Stimulated activated CD8-positive, alpha-beta memory T cell treated with anti-CD3 and anti-CD28 coated beads, Interleukin-4, amount 100 ng/mL, for 48 hours (primary cell): Measurements from ENCODE around the gene SFMBT2.

Experiments
- DNase-seq: peaks from one replicate; pipeline ENCODE4 v3.0.0-alpha.2; 2020

Gene SFMBT2

DNA sequence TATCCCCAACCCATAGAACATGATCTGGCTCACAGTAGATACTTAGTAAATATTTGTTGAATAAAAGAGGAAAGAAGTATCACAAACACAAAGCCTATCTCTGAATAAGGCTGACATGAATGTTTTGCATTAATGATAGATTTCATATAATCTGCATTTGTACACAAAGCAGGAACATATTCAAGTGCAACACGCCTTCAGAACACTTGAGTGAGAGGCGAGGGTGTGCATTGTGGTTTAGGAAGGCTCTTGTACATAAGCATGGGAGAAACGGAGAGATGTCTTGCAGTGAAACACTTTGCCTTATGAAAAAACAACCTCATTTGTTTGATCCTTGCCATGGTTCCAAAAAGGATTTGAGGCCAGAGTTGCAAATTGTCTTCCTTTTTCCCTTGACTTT is 14.1 kb upstream of the SFMBT2 start:
- DNase-seq, result no peak

DNA sequence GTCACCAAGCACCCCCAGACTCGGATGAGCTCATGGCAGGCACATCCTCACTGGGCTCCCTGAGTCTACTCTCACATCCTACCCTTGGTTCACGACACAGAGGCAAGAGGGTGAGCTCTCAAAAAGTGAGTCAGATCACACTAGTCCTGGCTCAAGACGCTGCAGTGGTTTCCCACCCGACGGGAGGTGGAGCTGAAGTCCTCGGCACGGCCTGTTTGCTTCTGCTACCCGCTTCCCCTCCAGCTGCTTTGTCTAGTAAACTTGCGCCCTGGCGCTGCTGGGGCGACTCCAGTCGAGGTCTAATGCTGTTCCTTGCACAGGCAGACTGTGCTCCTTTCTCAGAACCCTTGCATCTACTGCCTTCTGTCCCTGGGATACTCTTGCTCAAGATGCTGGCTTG is 13.5 kb upstream of the SFMBT2 start:
- DNase-seq, result peak; percentile 29

DNA sequence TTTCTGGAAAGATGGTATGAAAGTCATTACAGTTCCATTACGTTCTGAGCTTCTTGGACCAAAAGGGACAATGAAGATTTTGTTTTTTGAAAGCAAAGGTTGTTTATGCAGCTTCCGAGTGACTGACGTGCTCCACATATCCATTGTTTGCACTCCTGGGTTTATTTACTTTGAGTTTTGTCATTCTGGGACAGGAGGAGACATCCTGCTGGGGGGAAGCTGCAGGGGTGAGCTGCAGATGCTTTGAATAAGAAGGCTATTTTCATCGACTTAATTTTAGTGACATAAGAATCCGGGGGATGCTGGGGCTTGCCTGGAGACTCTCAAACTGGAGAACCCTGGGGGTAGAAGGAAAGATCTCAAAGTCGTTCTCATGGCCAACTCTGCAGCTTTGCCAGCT is 12.7 kb upstream of the SFMBT2 start:
- no peak for DNase-seq

DNA sequence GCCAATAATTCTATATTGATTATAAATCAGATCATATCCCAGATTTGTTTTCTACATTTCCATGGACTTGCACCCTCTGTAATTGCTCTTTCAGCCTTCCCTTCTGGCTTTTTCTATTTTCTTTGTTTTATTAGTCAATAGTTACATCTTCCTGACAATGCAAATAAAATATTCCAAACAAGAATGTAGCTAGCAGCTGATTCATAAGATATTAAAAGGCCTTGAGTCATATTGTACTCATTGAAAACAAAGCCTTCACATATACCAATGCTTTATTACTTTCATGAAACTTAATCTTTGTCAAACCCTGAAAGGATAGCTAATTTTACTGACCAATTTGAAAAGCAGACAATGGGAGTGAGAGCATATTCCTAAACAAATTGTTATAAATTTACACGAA is 10.7 kb upstream of the SFMBT2 start:
- DNase-seq, result no peak

DNA sequence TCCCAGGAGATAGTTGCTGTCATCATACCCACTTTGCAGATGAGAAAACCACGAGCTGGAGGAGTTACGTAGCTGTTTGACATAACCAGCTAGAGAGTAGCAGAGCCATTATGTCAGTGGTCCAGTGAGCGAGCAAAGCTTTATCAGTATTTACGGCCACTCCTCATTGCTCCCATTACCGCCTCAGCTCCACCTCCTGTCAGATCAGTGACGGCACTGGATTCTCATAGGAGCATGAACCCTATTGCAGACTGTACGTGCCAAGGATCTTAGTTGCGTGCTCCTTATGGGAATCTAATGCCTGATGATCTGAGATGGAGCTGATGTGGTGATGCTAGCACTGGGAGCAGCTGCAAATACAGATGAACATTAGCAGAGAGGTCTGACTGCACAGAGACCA is 9.2 kb upstream of the SFMBT2 start:
- no peak for DNase-seq

DNA sequence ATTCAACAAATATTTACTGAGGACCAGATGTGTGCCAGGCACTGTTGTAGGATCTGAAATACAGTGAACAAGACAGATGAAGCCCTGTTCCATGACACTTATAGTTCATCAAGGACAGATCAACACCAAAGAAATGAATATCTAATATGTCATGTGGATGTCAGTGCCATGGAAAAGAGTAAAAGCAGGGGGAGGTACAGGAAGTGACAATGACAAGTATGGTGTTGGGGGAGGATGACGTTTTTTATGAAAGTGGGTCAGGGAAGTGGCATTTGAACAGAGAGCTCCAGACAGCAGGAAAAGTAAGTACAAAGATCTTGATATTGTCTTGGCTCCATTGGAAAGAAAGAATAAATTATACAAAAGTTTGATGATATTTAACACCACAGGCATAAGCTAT is 7.0 kb upstream of the SFMBT2 start:
- no peak for DNase-seq

DNA sequence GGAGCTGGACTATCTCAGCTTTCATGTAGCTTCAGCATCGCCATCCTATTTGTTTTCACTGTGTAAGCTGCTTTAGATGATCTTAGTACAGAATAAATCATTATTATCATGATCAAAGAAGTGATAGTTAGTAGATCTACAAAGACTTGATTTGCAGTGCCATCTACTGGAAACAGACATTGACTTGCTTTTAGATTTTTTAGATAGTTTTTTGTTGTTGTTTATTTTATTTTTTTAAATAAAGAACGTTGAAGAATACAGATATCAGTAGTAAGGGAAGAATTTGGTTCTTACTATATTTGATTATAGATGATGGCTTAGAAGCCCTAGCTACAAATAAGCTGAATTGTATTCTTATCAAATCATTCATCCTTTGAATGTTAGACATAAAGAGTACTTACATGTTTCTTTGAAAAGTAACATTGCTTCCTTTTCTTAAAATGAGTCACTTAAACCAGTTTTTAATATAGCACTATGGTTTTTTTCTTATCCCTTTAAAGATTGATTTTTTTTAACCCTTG is 6.3 kb upstream of the SFMBT2 start:
- no peak for DNase-seq

DNA sequence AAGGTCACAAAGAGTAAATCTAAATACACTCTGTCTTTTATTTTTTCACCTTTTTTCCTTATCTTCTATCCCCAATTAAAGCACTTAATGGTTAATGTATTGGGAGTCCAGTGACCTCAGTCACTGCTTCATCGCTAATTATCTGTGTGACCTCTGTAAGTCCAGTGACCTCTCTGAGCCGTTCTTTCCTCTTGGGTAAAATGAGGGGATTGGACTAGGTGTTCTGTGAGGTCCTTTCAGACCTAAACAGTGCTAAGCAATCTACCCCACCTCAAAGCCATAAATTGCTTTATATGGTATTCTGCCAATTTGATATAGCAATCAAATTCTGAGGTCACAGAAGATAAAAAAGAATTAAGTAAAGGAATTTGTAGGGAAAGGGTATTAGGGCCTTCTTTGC is 3.9 kb upstream of the SFMBT2 start:
- DNase-seq, result no peak

DNA sequence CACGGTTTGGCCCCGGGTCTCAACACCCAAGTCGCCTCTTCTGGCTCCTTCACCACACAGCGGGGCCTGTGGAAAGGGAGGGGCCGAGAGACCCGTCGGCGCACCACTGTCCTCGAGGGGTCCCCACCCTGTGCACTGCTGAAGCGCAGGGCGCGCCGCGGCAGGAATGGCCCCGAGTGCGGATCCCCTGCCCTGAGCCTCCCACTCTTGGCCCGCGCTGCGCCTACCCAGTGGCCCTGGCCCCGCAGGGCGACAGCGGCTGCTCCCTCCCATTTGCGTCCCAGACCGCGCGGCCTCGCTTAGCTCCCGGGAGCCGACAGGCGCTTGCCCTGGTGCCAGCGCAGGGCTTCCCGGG is 2.1 kb upstream of the SFMBT2 start:
- DNase-seq, result no peak

DNA sequence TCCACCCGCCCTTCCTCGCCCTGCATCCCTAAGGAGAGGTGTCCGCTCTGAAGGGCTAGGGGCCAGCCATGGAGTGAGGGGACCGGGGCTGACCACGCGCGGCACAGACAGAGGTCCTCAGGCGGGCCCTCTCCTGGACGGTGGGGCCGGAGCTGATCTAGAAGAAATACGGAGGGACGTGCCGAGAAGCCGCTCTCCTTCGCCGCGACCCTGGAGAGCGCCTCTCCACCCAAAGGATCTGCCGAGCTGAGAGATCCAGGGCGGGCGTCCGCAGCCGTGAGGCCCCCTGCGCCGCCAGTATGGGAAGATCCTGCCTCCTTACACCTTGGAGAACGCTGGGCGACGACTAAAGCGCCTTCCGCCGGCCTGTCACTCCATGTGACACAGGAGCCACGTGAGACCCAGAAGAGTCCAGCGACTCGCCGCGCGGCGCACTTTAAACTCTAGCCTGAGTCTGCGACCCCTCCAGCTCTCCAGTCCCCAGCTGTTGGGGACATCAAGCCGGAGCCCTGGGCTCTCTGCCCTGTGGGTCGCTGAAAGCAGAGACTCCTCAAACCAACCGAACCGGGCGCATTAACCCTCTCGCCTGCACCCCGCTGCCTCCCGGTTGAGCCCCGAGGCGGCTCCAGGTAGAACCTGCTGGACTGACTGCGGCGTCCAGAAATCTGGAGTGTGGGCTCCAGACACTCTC is 1.5 kb upstream of the SFMBT2 start:
- peak; percentile 62 for DNase-seq

DNA sequence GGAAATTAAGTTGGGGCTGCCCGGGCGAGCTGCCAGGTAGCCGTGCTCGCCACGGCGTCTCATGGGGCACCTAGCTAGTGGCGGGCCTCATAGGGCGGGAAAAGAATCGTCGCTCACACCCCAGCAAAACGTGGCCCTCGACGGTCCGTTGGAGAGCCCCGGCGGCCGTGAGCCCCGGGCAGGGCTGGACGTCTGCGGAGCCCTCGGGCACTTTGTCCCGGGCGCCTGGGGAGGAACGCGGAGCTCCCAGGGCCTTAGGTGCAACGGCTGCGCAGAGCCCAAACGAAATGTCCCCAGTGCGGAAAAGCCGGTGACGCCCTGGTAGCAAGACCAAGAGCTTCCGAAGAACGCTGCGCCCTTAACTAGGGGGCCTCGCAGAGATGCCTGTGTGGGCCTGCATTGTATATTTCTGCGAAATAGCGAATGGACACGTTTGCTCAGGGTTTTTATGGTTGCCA is 866 bp upstream of the SFMBT2 start:
- DNase-seq, result peak; percentile 50

DNA sequence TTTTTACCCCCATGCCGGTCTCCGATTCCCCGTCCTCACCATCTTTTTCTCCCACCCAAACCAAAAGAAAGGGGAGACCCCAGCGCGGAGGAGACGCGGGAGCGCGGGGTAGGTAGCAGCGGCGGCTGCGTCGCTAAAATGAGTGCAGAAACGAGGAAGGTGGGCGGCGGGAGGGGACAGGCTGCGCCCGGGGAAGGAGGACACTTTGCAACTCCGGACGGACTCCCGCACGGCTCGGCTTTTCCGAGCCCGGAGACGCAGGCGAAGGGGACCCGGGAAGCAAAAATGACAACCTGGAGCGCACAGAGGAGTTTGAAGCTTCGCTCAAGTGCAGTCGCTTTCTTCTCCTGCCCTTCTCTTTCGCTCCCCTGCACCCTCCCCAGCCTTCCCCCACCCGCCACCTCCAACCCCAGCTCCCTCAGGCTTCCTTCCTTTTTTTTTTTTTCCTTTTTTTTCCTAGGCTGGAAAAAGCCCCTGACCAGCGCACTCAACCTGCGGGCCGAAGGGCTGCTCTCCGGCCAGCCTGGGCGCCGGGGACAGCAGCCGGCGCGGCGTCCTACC is 453 bp downstream of the SFMBT2 start:
- peak; percentile 67 for DNase-seq

DNA sequence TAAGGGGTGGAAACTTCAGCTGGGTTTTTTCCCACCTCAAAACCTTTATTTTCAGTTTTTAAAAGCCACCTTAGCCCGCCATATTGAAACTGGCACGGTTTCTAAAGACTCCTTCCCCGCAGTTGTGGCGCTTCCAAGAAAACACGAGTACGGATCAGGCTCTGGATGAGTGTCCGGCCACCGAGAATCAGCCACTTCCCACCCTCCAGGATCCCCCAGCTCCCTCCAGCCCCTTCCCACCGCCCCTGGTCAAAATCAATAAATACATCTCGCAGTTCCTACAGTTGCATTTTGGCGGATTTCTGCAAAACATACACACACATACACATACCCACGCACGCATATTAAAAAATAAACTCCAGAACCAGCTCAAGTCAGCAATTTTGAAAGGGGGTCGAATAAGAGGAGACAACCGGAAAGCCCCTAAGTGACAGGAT is 1.1 kb downstream of the SFMBT2 start:
- DNase-seq, result peak; percentile 61

DNA sequence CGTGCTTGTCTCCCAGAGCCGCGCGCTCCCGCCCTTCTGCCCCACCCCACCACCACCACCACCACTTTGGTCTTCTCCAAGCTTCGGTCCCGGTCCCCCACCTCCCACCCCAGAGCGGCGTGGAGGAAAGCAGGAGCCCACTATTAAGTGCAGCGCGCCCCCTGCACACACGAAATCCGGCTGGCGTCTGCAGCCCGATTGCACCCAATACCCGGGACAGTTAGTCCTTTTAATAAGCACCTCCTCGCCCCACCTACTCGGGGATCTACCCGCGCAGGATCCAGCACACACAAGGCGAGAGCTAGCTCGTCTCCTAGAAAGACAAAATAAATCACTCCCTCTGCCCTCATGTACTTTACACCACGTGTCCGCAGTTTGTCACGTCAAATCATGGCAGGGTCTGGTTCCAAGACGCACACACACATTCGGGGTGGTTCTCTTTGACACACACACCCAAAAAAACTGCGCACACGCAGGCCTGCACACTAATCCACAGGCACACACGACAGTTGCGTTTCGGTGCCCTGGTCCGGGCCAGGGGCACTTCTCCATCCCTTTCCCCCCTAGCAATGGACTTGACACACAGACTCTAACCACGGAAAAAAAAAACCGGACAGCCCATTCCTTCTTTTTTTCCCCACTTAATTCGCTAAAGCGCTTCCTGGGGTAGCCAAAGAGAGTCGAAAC is 1.6 kb downstream of the SFMBT2 start:
- DNase-seq, result peak; percentile 70

DNA sequence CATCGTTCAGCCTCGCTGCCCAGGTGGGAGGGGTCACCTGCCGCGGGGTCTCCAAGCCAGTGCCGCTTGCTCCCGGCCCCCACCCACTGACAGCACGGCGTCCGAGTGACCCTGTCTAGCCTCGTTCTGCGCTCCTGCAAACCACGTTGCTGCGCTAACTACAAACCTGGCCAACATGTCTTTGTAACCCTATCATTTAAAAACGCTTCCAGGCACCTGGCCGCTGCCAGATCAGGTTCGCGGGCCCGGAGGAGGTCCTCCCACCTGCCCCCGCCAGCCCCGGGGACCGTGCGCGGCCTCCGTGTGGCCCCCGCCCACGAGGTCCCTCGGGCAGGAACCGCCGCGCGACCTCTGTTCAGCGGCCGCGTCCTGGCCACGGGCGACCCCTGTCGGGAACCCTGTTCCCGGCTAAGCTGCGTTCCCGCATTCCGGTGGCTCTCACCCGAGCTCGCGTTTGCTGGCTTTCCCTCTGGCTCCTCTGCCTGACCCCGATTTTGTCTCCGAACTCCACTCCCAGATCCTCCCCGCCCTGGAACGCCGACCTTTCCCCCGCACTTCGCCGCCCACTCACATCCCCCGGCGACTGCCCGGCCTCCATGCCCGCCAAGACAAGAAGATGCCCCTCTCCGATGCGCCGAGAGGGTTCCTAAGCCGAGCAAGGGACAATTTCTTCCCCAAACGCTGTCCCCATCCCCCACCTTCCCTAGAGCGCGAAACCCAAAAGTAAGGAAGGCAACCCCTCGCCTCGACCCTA is 2.4 kb downstream of the SFMBT2 start:
- peak; percentile 67 for DNase-seq

DNA sequence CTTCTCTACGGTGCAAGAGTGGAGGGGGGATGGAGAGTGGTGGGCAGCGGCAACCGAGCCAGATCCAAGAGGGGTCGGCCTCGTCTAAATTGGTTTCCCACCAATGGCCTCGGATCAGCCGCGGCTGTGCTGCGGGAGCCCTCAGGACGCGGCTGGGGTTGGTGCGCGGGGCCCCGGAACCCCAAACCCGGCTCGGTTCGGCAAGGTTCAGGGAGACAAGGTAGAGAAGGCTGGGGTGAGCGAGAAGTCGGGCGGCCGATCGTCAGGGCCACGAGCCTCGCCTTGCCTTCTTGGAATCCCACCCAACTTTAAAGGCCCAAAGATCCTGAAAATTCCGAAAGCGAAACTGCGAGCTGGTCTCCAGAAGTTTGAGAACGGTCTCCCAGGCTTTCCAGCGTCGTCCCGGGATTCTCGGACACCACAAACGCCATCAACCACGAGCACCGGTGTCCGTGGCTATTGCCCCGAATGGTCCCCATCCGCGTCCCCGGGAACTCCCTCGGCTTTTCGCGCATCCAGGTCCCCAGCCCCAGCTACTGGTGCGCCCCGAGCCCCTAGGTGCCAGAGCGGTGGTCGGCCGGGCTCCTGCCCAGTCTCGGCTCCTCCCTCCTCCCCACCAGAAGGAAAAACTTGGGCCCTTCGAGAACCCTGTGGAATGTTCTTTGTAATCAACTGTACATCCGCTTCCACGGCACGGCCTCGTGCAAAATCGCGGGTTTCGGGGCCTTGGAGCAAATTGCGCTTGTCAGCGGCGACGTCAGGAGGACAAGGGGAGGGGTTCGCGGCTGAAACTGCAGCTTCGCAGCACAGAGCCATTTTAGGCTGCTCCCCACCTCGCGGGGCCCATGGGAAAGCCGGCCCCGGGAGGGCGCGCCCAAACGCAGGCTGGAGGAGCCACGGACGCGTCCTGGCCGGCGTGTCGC is 3.2 kb downstream of the SFMBT2 start:
- DNase-seq, result peak; percentile 66

DNA sequence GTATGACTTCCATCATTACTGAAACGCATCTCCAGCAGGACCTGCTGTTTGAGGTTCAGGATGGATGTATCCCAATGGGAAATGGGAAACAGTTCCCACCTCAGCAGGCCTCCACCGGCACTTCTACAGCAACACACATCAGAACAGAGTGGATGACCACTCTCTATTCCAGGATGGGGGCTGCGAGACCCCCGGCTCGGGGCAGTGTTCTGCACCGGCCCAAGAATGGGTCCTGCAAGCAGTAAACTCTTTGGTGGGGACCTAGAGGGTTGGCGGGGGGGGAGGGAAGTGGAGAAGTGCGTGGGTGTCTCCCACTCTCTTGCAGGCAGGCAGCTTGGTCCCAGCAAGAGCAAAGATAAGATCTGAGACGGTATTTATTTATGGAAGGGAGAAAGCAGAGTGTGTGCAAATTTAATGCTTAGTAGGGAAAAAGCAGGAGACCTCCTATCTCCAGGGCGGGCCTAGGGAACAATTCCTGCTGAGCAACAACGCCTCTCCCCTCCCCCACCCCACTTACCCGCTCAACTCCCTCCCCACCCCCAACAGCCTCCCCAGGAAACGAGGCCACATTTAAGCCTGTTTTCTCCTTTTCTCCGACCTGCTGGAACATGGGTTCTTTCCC is 4.0 kb downstream of the SFMBT2 start:
- DNase-seq, result no peak

DNA sequence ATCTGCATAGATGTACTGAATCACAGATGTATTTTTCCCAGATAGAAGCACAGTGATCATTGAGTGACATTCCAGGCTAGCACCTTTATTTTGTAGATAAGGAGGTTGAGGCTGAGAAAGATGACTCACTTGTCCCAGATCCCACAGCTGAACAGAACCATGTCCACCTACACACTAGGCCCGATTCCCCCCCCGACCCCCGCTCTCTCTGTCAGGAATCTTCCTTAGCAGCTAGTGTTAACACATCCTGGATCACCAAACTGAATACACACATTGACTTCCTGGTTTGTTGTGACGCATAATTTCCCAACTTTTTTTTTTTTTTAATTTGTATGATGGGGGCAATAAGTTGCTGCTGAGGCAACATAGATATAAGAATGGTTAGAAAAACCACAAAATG is 5.2 kb downstream of the SFMBT2 start:
- DNase-seq, result no peak

DNA sequence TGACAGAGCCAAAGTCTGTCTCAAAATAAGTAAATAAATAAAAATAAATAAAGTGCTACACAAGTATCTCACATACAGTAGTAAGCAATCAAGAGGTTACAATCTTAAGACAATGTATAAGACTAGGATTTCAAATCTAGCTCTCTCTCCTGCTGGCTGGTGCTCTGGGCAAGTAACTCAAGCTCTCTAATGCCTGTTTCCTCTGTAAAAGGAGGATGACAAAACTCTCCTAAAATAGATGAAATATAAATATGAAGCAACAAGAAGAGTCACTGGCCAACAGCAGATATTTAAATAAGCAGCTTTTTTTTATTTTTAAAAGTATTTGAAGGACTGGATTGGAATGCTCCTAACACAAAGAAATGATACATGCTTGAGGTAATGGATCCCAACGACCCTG is 7.2 kb downstream of the SFMBT2 start:
- DNase-seq, result no peak

DNA sequence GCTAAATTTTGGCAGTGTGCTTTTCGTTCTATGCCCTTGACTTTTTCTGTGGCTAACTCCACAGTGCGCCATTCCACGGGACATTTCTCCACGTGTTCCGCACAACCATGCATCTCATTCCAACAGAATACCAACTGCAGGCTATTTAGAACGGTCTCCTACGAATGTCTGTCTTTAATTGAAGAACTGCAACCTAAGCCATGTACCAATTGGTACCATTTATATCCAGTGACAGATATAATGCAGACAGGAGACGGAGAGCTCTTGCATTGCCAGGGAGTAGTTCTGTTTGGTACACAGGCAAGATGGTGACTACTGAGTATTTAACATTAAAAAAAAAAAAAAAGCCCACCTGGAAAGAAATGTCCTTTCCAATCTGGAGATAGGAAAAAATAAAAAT is 9.1 kb downstream of the SFMBT2 start:
- DNase-seq, result no peak

DNA sequence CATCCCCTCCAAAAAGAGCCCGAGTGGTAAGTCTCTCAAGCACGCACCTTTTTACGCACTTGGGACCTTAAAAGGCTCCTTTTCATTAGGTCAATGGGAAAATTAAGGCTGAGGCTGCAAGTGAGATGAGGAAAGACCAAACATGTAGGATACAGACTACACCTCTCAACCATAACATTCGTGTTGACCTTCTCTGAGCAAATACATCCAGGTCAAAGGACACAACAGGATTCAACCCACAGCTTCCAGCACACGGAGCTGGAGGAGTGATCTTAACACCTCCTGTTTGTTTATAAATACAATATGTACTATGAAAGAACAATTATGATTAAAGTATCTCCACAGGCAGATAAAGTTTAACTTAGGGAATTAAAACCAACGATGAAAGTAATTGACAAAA is 9.7 kb downstream of the SFMBT2 start:
- DNase-seq, result no peak
